GM12892 (cell line): ENCODE measurements around the gene DSE.
A peak's percentile ranks its signal among the peaks of the same experiment; 100 is the strongest.

Source experiments
- DNase-seq: peaks from one replicate; pipeline ENCODE4 v3.0.0; 2011; ENCODE audit not compliant: insufficient read length
- FAIRE-seq: peaks from 2 replicates; lab custom pipeline; 2011; peaks lifted over from hg19 to GRCh38; lab: Jason Lieb, UNC
- POLR2A ChIP-seq: IDR thresholded peaks from 2 replicates; pipeline ENCODE4 v1.6.1; 2011; ENCODE audit warnings: low read depth, low read length, control low read depth
- POLR2AphosphoS5 ChIP-seq: IDR thresholded peaks from 2 replicates; pipeline ENCODE4 v1.6.1; 2011; ENCODE audit warnings: low read depth, low read length, control low read depth
- TAF1 ChIP-seq: IDR thresholded peaks from 2 replicates; pipeline ENCODE4 v1.6.1; 2011; ENCODE audit warnings: low read depth, mild to moderate bottlenecking, control low read depth, low read length, borderline replicate concordance

Gene DSE

GRCh38 chr6:116408491-116408890, 37.7 kb downstream of the DSE start:
- TF ChIP-seq POLR2AphosphoS5 = no peak
- no peak for TF ChIP-seq TAF1
- peak; percentile 20; the same call in 1 of the 2 replicates for TF ChIP-seq POLR2A
- FAIRE-seq (peak; percentile 69), DNase-seq (no peak)

- FAIRE-seq (peak; percentile 92), DNase-seq (no peak)
- TF ChIP-seq POLR2A = peak; percentile 47; the same call in 1 of the 2 replicates
- TF ChIP-seq POLR2AphosphoS5 = peak; percentile 55
- no peak for TF ChIP-seq TAF1
These were observed 39.0 kb downstream of the DSE start for GRCh38 chr6:116409756-116410155.

- no peak for TF ChIP-seq TAF1
- no peak for TF ChIP-seq POLR2AphosphoS5
- TF ChIP-seq POLR2A = no peak
- FAIRE-seq (peak; percentile 57), DNase-seq (no peak)
These were observed 40.5 kb downstream of the DSE start for GRCh38 chr6:116411284-116411623.

GRCh38 chr6:116412270-116412669, 41.5 kb downstream of the DSE start:
- TF ChIP-seq TAF1 (no peak), POLR2AphosphoS5 (no peak), POLR2A (no peak)
- DNase-seq = no peak
- peak; percentile 40 for FAIRE-seq

- DNase-seq (no peak), FAIRE-seq (no peak)
- TF ChIP-seq POLR2A = no peak
- TF ChIP-seq POLR2AphosphoS5 = no peak
- no peak for TF ChIP-seq TAF1
These were observed 42.6 kb downstream of the DSE start for GRCh38 chr6:116413357-116413756.

- TF ChIP-seq POLR2A = no peak
- TF ChIP-seq POLR2AphosphoS5 = no peak
- no peak for TF ChIP-seq TAF1
- DNase-seq (no peak), FAIRE-seq (no peak)
These were observed 46.9 kb downstream of the DSE start for GRCh38 chr6:116417661-116418060.

- no peak for DNase-seq
- TF ChIP-seq POLR2AphosphoS5 (no peak), POLR2A (no peak), TAF1 (no peak)
- no peak for FAIRE-seq
These were observed 48.5 kb downstream of the DSE start for GRCh38 chr6:116419069-116419786.

GRCh38 chr6:116420341-116420740, 49.6 kb downstream of the DSE start:
- FAIRE-seq = no peak
- DNase-seq = no peak
- no peak for TF ChIP-seq TAF1

GRCh38 chr6:116422238-116422637, 51.5 kb downstream of the DSE start:
- FAIRE-seq = no peak
- TF ChIP-seq POLR2AphosphoS5 (no peak), POLR2A (no peak), TAF1 (no peak)
- no peak for DNase-seq

- FAIRE-seq = peak; percentile 38
- no peak for DNase-seq
- TF ChIP-seq POLR2AphosphoS5 (no peak), POLR2A (no peak), TAF1 (no peak)
These were observed 53.3 kb downstream of the DSE start for GRCh38 chr6:116424001-116424400.

- TF ChIP-seq POLR2A (no peak), POLR2AphosphoS5 (no peak), TAF1 (no peak)
- DNase-seq (no peak), FAIRE-seq (no peak)
These were observed 55.8 kb downstream of the DSE start for GRCh38 chr6:116426551-116426950.

GRCh38 chr6:116429111-116429510, 58.4 kb downstream of the DSE start:
- DNase-seq = no peak
- no peak for FAIRE-seq
- TF ChIP-seq POLR2A (no peak), TAF1 (no peak), POLR2AphosphoS5 (no peak)

- no peak for DNase-seq
- TF ChIP-seq TAF1 = no peak
- TF ChIP-seq POLR2AphosphoS5 = no peak
- no peak for TF ChIP-seq POLR2A
- FAIRE-seq = no peak
These were observed 60.1 kb downstream of the DSE start for GRCh38 chr6:116430860-116431259.
